SIG-M5 (cell line): ENCODE data around the gene ITFG2.

ENCODE experiments used
- DNase-seq: peaks from one replicate; lab custom pipeline; 2025; lab: John Stamatoyannopoulos, UW

Gene ITFG2

GRCh38 chr12:2795291-2796186 lies 16.9 kb upstream of the ITFG2 start:
- no peak for DNase-seq

GRCh38 chr12:2796187-2796666 lies 16.2 kb upstream of the ITFG2 start:
- DNase-seq, result no peak

GRCh38 chr12:2797721-2798418 lies 14.6 kb upstream of the ITFG2 start:
- no peak for DNase-seq

- no peak for DNase-seq
Observed at GRCh38 chr12:2800046-2800570, 12.4 kb upstream of the ITFG2 start.

- no peak for DNase-seq
Observed at GRCh38 chr12:2801044-2801783, 11.3 kb upstream of the ITFG2 start.

- DNase-seq, result no peak
Observed at GRCh38 chr12:2803635-2804392, 8.7 kb upstream of the ITFG2 start.

GRCh38 chr12:2804393-2805142 lies 7.9 kb upstream of the ITFG2 start:
- DNase-seq, result no peak

GRCh38 chr12:2805143-2805520 lies 7.3 kb upstream of the ITFG2 start:
- DNase-seq, result no peak

GRCh38 chr12:2806700-2807099 lies 5.8 kb upstream of the ITFG2 start:
- no peak for DNase-seq

GRCh38 chr12:2811801-2812200 lies 667 bp upstream of the ITFG2 start:
- no peak for DNase-seq

GRCh38 chr12:2813214-2814185 lies 1.0 kb downstream of the ITFG2 start:
- peak; percentile 57 for DNase-seq

GRCh38 chr12:2819810-2820209 lies 7.3 kb downstream of the ITFG2 start:
- no peak for DNase-seq

GRCh38 chr12:2820432-2820831 lies 8.0 kb downstream of the ITFG2 start:
- DNase-seq, result no peak

GRCh38 chr12:2823483-2823882 lies 11.0 kb downstream of the ITFG2 start:
- no peak for DNase-seq

GRCh38 chr12:2824541-2824940 lies 12.1 kb downstream of the ITFG2 start:
- no peak for DNase-seq

- DNase-seq, result no peak
Observed at GRCh38 chr12:2825132-2825531, 12.7 kb downstream of the ITFG2 start.

GRCh38 chr12:2826036-2826435 lies 13.6 kb downstream of the ITFG2 start:
- no peak for DNase-seq

- DNase-seq, result no peak
Observed at GRCh38 chr12:2826721-2827515, 14.4 kb downstream of the ITFG2 start.

- no peak for DNase-seq
Observed at GRCh38 chr12:2829275-2829674, 16.8 kb downstream of the ITFG2 start.
